IPS DF 6.9 (cell line): ENCODE data around the gene ARHGAP42.

Experiments
- DNase-seq: peaks from one replicate; pipeline ENCODE4 v3.0.0-alpha.2; 2013; ENCODE audit warnings: low read depth, low spot score
- H3K27ac ChIP-seq: one replicate; pipeline ENCODE4 v1.5.1; 2013; ENCODE audit warnings: low read length, control low read depth
- H3K27me3 ChIP-seq: 2 replicates; pipeline ENCODE4 v1.6.1; 2013; ENCODE audit warnings: mild to moderate bottlenecking, low read length; ENCODE audit not compliant: control insufficient read depth, insufficient read depth
- H3K36me3 ChIP-seq: 2 replicates; pipeline ENCODE4 v1.6.1; 2013; ENCODE audit warnings: low read length; ENCODE audit not compliant: control insufficient read depth, insufficient read depth
- H3K4me1 ChIP-seq: 2 replicates; pipeline ENCODE4 v1.6.1; 2013; ENCODE audit warnings: low read length; ENCODE audit not compliant: control insufficient read depth, insufficient read depth
- H3K4me3 ChIP-seq: 2 replicates; pipeline ENCODE4 v1.5.1; 2013; ENCODE audit warnings: mild to moderate bottlenecking, low read length
- H3K9me3 ChIP-seq: 2 replicates; pipeline ENCODE4 v1.6.1; 2013; ENCODE audit warnings: low read length, inconsistent platforms; ENCODE audit not compliant: control insufficient read depth, insufficient read depth
- WGBS: extraction: QIAGEN DNeasy Blood & Tissue Kit; methylation state at CpG from one replicate; pipeline ENCODE4 v1.1.7; 2013; ENCODE audit warnings: mixed read lengths, missing lambda C conversion rate; ENCODE audit not compliant: insufficient read length, insufficient coverage; 5-methylcytosine and 5-hydroxymethylcytosine counted together

The ARHGAP42 gene

DNA sequence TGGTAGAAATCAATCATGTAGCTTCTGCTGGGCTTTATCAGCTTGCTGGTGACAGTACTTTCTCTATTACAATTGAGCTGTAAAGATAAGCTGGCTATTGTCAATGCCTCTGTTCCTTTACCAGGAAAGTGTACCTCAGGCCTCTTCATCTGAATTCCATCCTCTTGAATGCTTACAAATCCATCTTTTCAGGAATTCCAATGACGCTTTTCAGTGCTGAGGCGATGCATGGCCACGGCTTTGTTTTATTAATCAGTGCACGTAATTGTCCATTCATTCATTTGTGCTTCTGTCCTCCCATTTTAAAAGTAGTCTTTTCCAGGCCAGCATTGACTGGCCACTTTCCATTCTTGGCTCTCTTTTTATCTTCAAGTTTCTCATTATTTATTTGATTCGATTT is 240.5 kb downstream of the ARHGAP42 start:
- H3K27ac ChIP-seq = no peak overlapping the region
- no CpG with 5 or more reads among the region's 5 CpGs for WGBS
- no peak for DNase-seq
- H3K9me3 ChIP-seq = no peaks in the 10 kb centered on the region
- no peaks in the 10 kb centered on the region for H3K4me1 ChIP-seq
- H3K36me3 ChIP-seq = no peaks in the 10 kb centered on the region
- no peak overlapping the region for H3K4me3 ChIP-seq
- no peaks in the 10 kb centered on the region for H3K27me3 ChIP-seq

DNA sequence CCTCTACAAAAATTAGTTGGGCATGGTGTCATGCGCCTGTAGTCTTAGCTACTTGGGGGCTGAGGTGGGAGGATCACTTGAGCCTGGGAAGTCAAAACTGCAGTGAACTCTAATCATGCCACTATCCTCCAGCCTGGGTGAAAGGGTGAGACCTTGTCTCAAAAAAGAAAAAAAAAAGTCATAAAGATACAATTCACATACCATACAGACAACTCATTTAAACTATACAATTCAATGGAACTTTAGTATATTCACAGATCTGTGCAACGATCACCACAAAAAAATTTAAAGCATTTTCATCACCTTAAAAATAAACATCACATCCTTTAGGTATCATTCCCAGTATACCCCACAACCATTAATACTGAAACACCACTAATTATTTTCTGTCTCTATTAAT is 241.3 kb downstream of the ARHGAP42 start:
- Histone ChIP-seq H3K27me3 (no peaks in the 10 kb centered on the region), H3K4me3 (no peak overlapping the region), H3K36me3 (no peaks in the 10 kb centered on the region), H3K27ac (no peak overlapping the region), H3K9me3 (no peaks in the 10 kb centered on the region), H3K4me1 (no peaks in the 10 kb centered on the region)
- WGBS = 100% methylated on average over 1 of the region's 2 CpGs
- no peak for DNase-seq

DNA sequence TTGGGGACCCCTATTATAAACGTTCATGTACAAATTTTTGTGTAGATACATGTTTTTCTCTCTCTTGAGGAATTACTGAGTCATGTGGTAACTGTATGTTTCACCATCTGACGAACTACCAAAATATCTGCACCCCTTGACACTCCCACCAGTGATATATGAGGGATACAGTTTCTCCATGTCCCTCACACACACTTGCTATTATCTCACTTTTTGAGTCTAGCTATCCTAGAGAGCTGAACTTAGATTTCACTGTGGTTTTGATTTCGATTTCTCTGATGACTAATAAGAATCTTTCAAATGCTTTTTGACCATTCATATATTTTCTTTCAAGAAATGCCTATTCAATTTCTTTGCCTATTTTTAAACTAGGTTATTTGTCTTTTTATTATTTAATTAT is 242.3 kb downstream of the ARHGAP42 start:
- Histone ChIP-seq H3K9me3 (no peaks in the 10 kb centered on the region), H3K36me3 (no peaks in the 10 kb centered on the region), H3K27me3 (no peaks in the 10 kb centered on the region), H3K4me3 (no peak overlapping the region), H3K4me1 (no peaks in the 10 kb centered on the region), H3K27ac (no peak overlapping the region)
- WGBS = no CpG with 5 or more reads among the region's 3 CpGs
- no peak for DNase-seq

DNA sequence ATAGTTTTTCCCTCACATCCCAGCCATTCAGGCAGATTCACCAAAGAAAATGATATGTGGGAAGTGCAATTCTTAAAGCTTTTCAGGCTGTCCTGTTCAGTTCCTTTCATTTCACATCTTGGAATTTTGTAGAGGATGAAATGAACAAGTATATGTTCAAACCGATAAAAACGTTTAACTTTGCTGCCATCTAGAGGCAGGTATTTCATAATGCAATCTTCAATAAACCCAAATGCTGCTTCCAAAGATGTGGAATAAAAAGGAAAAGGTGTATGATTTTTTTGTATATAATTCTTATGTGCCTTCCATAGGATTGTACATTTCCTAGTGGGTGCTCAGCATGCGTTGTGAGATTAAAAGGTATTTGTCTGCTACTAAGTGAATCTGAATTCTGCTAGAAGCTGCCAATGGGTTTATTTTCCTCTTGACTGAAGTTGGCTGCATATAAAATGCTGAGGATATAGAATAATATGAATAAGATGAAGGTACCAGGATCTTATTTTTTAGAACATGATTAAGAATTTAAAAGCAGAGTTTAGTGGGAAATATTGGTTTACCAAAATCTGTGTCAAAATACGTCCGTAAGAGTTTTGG is 243.2 kb downstream of the ARHGAP42 start:
- Histone ChIP-seq H3K9me3 (no peaks in the 10 kb centered on the region), H3K27me3 (no peaks in the 10 kb centered on the region), H3K27ac (no peak overlapping the region), H3K4me1 (no peaks in the 10 kb centered on the region), H3K4me3 (no peak overlapping the region), H3K36me3 (no peaks in the 10 kb centered on the region)
- DNase-seq = no peak
- WGBS = no CpG with 5 or more reads among the region's 5 CpGs

DNA sequence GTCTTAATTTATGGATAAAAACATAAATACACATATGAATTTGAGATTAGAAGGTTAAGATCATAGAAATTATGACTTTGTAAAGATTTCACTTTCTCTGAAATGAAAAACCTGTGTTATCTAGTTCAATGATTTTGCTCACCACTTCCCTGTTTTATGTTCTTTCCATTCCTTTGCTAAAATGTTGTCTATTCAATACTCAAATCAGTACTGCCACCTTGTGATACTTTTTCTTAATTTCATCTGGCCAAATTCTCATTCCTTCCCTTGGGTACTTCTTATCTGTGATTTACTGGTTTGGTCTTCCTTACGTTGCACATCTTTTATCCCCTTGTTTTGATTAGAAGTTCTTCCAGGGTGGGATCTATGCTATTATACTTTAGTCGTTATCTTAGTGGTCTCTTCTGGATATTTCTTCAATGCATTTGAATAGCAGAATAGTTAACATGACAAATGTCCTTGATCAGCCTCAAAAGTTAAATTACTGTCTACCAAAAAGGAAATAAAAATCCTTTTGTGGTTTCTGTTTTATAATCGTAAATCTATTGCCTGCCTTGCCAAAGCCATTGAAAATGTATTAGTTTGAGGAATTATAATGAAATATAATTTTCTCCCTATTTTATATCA is 245.5 kb downstream of the ARHGAP42 start:
- Histone ChIP-seq H3K9me3 (no peaks in the 10 kb centered on the region), H3K36me3 (no peaks in the 10 kb centered on the region), H3K27ac (no peak overlapping the region), H3K4me1 (no peaks in the 10 kb centered on the region), H3K27me3 (no peaks in the 10 kb centered on the region), H3K4me3 (no peak overlapping the region)
- no CpG with 5 or more reads among the region's 3 CpGs for whole genome bisulfite sequencing
- no peak for DNase-seq

DNA sequence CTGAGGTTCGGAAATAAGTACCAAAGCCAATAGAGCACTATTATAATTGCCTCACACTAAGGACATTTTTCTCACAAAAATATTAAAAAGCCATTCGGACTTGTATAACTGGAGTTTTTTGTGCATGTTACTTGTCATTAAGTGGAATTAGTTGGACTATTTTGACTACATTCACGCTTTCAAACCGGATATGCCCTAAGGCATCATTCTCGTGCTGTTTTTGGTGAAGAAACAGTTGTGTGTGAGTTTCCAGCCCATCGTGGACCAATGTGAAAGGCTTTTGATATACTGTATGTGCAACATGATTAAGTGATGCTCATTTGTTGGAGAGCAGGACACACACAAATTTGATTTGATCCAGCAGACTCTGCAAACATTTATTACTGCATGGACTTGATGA is 249.7 kb downstream of the ARHGAP42 start:
- DNase-seq = no peak
- no peaks in the 10 kb centered on the region for H3K4me1 ChIP-seq
- H3K27me3 ChIP-seq = no peaks in the 10 kb centered on the region
- no peaks in the 10 kb centered on the region for H3K36me3 ChIP-seq
- H3K27ac ChIP-seq = no peak overlapping the region
- no peak overlapping the region for H3K4me3 ChIP-seq
- no peaks in the 10 kb centered on the region for H3K9me3 ChIP-seq
- WGBS = no CpG with 5 or more reads among the region's 6 CpGs

DNA sequence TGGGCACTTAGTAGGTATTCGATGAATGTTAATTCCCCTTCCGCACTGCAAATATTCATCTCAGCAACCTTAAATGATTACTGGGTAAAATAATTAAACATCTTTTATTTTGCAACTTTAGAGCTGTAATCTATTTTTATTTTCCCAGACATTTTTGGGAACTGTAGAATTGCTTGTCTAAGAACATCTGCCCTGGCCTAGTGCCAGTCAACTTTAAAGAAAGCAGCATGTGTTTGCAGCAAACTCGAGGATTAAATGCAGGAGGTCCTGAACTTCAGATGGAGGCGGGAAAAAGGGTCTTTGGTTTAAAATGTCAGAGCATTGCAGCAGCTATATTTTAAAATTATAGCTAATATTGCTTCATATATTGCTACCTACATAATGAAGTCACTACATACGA is 252.5 kb downstream of the ARHGAP42 start:
- WGBS = no CpG with 5 or more reads among the region's 5 CpGs
- Histone ChIP-seq H3K4me1 (no peaks in the 10 kb centered on the region), H3K27me3 (no peaks in the 10 kb centered on the region), H3K36me3 (no peaks in the 10 kb centered on the region), H3K27ac (no peak overlapping the region), H3K9me3 (no peaks in the 10 kb centered on the region), H3K4me3 (no peak overlapping the region)
- DNase-seq = no peak

DNA sequence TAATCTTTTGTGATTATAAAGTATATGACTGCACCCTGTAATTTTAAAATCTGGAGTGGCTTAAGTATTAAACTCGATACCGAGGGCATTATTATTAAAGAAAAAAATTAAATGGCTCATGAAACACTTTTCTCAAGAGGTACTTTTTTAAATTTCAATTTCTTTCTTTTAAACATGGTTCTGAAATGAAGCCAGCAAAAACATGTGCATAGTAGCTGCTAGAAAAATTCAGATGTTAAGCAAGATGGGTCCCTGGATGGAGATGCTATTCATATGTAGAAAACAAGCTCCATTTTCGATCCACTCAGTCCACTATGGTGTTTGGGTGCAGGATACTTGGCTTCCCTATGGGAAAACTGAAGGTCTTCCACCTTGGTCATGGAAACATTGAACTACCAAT is 253.0 kb downstream of the ARHGAP42 start:
- WGBS = no CpG with 5 or more reads among the region's 3 CpGs

DNA sequence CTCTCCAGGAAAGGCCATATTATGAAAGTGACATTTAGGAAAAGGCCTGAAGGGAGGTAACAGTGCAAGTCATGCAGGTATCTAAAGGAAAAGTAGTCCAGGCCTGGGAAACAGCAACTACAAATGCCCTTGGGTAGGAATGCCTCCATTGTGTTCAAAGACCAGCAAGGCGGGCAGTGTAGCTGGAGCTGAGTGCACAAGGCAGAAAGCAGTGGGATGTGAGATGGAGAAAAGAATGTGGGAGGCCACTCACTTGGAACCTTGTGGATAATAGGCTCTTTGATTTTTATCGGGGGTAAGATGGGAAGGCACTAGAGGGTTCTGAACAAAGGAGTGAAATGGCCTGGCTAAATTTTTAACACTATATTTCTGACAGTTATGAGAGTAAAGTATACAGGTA is 253.9 kb downstream of the ARHGAP42 start:
- Histone ChIP-seq H3K4me3 (no peak overlapping the region), H3K27me3 (no peaks in the 10 kb centered on the region), H3K4me1 (no peaks in the 10 kb centered on the region), H3K27ac (no peak overlapping the region), H3K36me3 (no peaks in the 10 kb centered on the region), H3K9me3 (no peaks in the 10 kb centered on the region)
- DNase-seq = no peak
- no CpG with 5 or more reads among the region's 2 CpGs for WGBS

More for the DNA sequence above, 253.0 kb downstream of the ARHGAP42 start:
- Histone ChIP-seq H3K4me3 (no peak overlapping the region), H3K27ac (no peak overlapping the region), H3K27me3 (no peaks in the 10 kb centered on the region), H3K36me3 (no peaks in the 10 kb centered on the region), H3K4me1 (no peaks in the 10 kb centered on the region), H3K9me3 (no peaks in the 10 kb centered on the region)
- no peak for DNase-seq

DNA sequence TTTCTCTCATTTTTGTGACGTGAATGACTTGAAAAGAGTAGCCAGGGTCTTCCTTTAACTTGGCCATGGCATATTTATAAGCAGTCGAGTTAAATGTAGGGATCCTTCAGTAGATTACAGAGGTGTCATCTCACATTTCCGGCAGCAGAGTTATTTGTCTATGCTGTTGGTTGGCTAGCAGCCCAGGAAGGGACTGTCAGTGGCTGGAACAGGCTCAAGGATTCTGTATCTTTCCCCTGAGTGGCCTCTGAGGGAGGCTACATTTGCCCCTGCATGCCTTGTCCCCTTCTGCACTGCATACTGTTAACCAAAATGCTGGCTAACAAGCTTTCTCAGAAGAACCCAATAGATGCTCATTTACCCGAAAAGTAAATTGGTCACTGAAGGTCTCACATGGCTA is 254.9 kb downstream of the ARHGAP42 start:
- H3K27ac ChIP-seq = no peak overlapping the region
- no peak for DNase-seq
- H3K4me3 ChIP-seq = no peak overlapping the region
- WGBS = no CpG with 5 or more reads among the region's 4 CpGs
- no peaks in the 10 kb centered on the region for H3K27me3 ChIP-seq
- H3K36me3 ChIP-seq = no peaks in the 10 kb centered on the region
- H3K9me3 ChIP-seq = no peaks in the 10 kb centered on the region
- no peaks in the 10 kb centered on the region for H3K4me1 ChIP-seq

DNA sequence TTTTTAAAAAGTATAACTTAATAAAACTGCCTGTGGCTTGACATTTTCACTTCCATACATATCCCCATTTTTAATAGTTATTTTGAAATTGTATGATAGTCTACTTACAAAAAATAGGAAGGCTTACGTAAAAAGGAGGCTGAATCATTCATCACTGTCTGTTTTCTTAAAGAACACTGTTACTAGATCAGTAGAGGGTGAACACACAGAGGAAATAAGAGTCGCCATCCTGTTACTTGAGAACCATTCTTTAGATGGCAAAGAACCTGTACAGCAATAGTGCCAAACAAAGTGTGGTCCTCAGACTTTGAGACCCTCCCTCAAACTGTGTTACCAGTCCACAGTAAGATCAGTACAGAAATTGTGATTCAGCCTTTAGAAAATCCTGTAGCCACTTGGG is 261.8 kb downstream of the ARHGAP42 start:
- Histone ChIP-seq H3K4me1 (no peaks in the 10 kb centered on the region), H3K4me3 (no peak overlapping the region), H3K27me3 (no peaks in the 10 kb centered on the region), H3K36me3 (no peaks in the 10 kb centered on the region), H3K27ac (no peak overlapping the region), H3K9me3 (no peaks in the 10 kb centered on the region)
- WGBS = no CpG with 5 or more reads among the region's 2 CpGs
- no peak for DNase-seq
